ENCODE data around the gene POLN.

POLN gene

DNA sequence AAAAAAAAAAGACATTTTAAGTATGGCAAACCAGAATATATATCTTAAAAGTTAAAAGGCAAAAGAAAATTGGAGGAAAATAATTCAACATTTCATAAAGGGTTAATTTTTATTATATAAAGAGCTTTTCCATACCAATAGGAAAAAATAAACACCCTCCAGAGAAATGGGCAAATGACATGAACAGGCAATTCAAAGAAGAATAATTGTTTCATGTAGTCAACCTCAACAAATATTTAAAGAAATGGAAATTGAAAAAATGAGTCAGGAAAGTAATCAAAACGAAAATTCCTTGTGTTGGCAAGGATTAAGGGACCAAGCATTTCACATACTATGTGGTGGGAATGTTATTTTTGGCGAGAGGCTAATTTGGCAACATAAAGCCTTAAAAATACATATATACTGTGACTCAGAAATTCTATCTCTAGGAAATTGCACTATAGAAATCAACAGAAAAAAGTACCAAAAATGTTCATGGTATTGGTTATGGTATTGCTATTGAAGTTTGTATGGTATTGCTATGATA, 87.6 kb downstream of the POLN start:
- TF ChIP-seq, protein P1, sequence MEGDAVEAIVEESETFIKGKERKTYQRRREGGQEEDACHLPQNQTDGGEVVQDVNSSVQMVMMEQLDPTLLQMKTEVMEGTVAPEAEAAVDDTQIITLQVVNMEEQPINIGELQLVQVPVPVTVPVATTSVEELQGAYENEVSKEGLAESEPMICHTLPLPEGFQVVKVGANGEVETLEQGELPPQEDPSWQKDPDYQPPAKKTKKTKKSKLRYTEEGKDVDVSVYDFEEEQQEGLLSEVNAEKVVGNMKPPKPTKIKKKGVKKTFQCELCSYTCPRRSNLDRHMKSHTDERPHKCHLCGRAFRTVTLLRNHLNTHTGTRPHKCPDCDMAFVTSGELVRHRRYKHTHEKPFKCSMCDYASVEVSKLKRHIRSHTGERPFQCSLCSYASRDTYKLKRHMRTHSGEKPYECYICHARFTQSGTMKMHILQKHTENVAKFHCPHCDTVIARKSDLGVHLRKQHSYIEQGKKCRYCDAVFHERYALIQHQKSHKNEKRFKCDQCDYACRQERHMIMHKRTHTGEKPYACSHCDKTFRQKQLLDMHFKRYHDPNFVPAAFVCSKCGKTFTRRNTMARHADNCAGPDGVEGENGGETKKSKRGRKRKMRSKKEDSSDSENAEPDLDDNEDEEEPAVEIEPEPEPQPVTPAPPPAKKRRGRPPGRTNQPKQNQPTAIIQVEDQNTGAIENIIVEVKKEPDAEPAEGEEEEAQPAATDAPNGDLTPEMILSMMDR (conservative IDR thresholded peaks at IDR 0.05; ENCODE audit: low read length) = no peak
- H3K4me3 ChIP-seq (ENCODE audit: low read length) = no peak overlapping the region
- DNase-seq (ENCODE audit: low read depth) = no peak

DNA sequence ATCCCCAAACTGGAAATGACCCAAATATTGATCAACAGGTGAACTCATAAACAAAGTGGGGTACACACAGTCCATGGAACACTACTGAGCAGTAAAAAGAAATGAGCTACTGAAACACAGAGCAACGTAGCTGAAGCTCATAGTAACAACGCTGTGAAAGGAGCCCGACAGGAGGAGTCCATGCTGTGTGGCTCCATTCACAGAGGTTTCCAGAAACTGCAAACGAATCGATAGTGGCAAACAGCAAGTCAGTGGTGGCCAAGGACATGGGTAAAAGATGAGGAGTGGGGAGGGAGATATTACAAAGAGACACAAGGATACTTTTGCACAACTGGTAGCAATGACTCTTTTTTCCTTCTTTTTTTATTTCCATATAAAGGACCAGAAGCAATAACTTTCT, 90.4 kb downstream of the POLN start:
- no peak for DNase-seq (ENCODE audit: low read depth)
- H3K4me3 ChIP-seq (ENCODE audit: low read length) = no peak overlapping the region
- TF ChIP-seq, protein P1 (conservative IDR thresholded peaks at IDR 0.05; ENCODE audit: low read length) = no peak

DNA sequence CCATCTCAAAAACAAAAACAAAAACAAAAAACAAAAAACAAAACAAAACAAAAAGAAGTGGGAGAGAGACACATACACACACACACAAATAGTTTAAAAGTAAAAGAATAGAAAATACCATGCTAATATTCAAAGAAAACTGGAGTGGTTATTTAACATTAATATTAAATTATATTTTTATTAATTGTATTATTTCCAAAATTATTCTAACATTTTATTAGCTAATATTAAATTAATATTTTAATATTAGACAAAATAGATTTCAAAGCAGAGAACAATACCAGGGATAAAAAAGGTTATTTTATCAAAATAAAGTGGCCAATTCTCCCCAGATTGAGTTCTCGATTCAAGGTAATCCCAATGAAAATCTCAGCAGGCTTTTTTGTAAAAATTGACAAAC, 91.8 kb downstream of the POLN start:
- TF ChIP-seq, protein P1 (conservative IDR thresholded peaks at IDR 0.05; ENCODE audit: low read length) = no peak
- H3K4me3 ChIP-seq (ENCODE audit: low read length) = no peak overlapping the region
- no peak for DNase-seq (ENCODE audit: low read depth)

DNA sequence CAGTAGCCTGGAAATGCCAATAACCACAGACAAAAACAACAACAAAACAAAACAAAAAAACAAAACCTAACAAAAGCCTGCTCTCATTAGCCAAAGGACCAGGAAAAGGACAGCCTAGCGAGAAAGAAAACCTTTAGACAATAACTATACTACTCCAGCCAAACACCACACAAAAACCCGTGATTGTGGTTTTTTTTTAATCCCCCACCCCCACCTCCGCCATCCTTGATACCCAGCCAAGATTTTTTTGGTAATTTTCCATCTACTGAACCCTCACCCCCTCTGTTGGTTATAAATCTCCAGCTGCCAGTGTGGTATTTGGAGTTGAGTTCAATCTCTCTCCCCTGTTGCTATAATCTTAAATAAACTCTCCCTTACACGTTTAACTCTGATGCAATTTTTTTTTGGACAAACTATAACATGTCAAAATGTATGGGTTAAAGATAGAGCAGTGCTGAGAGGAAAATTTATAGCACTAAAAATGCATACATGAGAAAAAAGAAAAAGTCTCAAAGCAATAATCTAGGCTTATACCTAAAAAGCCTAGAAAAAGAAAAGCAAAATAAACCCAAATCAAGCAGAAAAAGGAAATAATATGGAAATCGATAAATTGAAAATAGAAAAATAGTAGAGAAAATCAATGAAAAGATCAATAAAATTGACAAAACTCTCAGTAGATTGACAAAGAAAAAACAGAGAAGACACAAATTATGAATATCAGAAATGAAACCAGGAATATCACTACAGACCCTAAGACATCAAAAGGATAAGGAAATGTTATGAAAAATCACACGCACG, 99.1 kb downstream of the POLN start:
- TF ChIP-seq, protein P1 (conservative IDR thresholded peaks at IDR 0.05; ENCODE audit: low read length) = no peak
- H3K4me3 ChIP-seq (ENCODE audit: low read length) = no peak overlapping the region
- DNase-seq (ENCODE audit: low read depth) = no peak

DNA sequence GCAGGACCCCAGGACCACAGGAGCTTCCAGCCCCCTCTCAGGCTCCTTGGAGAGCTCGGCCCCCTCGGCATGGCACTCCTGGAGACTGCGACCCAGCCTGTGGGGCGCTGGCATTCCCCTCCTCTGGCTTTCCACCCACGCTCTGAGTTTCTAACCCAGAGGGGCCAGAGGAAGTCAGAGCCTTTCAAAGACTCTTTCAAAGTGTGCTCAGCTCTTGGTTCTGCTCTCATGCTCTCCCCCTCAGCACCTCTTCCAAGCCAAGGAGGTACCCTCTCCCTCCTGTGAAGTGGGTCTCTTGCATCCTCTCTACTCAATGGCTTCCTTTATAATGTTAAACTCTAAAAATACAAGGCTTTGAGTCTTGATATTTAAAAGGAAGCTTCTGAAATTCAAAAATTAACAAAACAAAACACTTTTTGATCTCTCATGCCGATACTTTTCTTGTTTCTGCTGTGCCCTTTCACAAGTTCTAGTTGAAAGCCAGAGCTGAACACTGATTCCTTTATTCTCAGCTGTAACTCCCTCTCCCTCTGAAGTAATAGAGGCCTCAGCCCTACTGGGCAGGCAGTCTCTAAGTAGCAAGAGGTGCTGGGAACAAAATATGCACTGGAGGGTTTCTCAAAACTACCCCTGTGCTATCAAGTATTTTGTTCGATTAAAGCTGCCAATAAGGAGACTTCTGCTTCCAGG, 100.0 kb downstream of the POLN start:
- no peak for DNase-seq (ENCODE audit: low read depth)
- no peak overlapping the region for H3K4me3 ChIP-seq (ENCODE audit: low read length)
- TF ChIP-seq, protein P1 (conservative IDR thresholded peaks at IDR 0.05; ENCODE audit: low read length) = no peak

DNA sequence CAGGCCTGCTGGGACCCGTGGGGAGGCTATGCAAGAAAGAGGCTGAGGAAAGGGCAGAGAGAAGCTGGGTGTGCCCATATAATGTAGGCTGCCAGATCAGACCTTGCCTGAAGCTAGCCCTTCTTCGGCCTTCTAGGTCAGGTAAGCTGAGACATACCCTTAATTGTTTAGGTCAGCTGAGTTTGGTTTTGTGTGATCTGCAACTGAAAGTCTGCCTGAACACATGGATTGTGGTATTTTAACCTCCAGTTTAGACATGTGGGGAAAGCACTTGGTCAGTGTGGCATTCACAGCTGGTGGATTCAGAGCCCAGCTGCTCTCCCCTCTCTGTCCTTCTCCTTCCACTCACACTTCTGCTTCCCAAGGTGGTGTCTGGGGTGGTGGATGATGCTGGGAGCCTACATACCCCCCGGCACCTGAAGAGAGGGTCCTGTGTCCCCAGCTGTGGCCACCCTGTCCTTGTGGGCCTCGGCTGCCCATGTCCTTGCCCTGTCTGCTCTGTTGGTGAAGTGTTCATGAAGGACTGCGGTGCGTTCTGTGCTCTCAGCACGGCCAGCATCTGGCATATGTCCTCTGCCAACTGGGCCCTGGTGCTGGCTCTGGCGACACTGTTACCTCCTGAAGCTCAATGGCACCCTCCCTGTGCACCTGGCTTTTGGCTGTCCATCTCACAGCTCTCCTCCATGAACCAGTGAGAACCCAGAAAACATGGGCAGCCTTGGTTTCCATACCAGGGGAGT, 100.7 kb downstream of the POLN start:
- TF ChIP-seq, protein P1 (conservative IDR thresholded peaks at IDR 0.05; ENCODE audit: low read length) = no peak
- H3K4me3 ChIP-seq (ENCODE audit: low read length) = no peak overlapping the region
- DNase-seq (ENCODE audit: low read depth) = no peak

Data from AG10803 (cell line).